ENCODE results near the gene SH3BP2. TPM values are rescaled to one million over a fixed set of nuclear protein-coding genes. Genes with fewer than 3 reads are reported as not detected.

SH3BP2 gene
- total RNA-seq, 1 experiment from 2014 or later = 17.4 TPM

- BruUV-seq (replicated peaks) = no TSS peak
- H3K9me3 ChIP-seq (ENCODE audit: low read length) = no peaks in the 10 kb centered on the region
- intact Hi-C loops (cut with micrococcal nuclease) = loop anchor here (10.0 kb wide), 2 partner anchors 55 to 85 kb away; no protein-coding TSS in a partner anchor
- no peak overlapping the region for H3K27ac ChIP-seq (ENCODE audit: low read length)
- H3K36me3 ChIP-seq (ENCODE audit: low read depth, low read length) = peaks cover 3% of the 10 kb centered on the region; the same call in 1 of the 2 replicates
- H3F3A ChIP-seq (ENCODE audit: low read length, unreplicated experiment) = no peaks in the 10 kb centered on the region
- H2AFZ ChIP-seq (ENCODE audit: low read length) = no peak overlapping the region
- DNase-seq = no peak
- H3K4me3 ChIP-seq (ENCODE audit: low read length) = no peak overlapping the region
- H3K4me1 ChIP-seq (ENCODE audit: insufficient read depth, low read length) = peaks cover 9% of the 10 kb centered on the region; the same call in 1 of the 2 replicates
- TF ChIP-seq CTCF (conservative IDR thresholded peaks at IDR 0.05; ENCODE audit: low read depth, low read length) = no peak
- no peak for TF ChIP-seq EZH2 (IDR thresholded peaks at IDR 0.05; ENCODE audit: low read length, unreplicated experiment)
- no peak for TF ChIP-seq EZH2phosphoT487 (IDR thresholded peaks at IDR 0.05; ENCODE audit: borderline replicate concordance, low read length)
- POLR2A ChIA-PET (ENCODE audit: unreplicated experiment) = no interaction called here
- no peak for ATAC-seq
- H3K9ac ChIP-seq (ENCODE audit: low read length) = no peak overlapping the region
- H4K20me1 ChIP-seq (ENCODE audit: low read length) = peaks cover 10% of the 10 kb centered on the region; the same call in 1 of the 2 replicates
- H3K79me2 ChIP-seq (ENCODE audit: low read length) = peaks cover 82% of the 10 kb centered on the region
- no peak overlapping the region for H3K4me2 ChIP-seq (ENCODE audit: low read length)
- H3K27me3 ChIP-seq (ENCODE audit: low read length) = no peaks in the 10 kb centered on the region
- H3K9me2 ChIP-seq (replicated peaks; ENCODE audit: low read length) = no peaks in the 10 kb centered on the region
- CTCF ChIA-PET = no interaction called here
Observed at GRCh38 chr4:2849267-2850152, 56.6 kb downstream of the SH3BP2 start.

GRCh38 chr4:2850966-2851798 is 58.3 kb downstream of the SH3BP2 start:
- H3K9me2 ChIP-seq (replicated peaks; ENCODE audit: low read length) = no peaks in the 10 kb centered on the region
- peaks cover 7% of the 10 kb centered on the region for H3K36me3 ChIP-seq (ENCODE audit: low read depth, low read length)
- H2AFZ ChIP-seq (ENCODE audit: low read length) = no peak overlapping the region
- ATAC-seq = no peak
- DNase-seq = no peak
- H4K20me1 ChIP-seq (ENCODE audit: low read length) = no peaks in the 10 kb centered on the region
- no peak overlapping the region for H3K27ac ChIP-seq (ENCODE audit: low read length)
- H3F3A ChIP-seq (ENCODE audit: low read length, unreplicated experiment) = no peaks in the 10 kb centered on the region
- H3K9ac ChIP-seq (ENCODE audit: low read length) = no peak overlapping the region
- H3K4me2 ChIP-seq (ENCODE audit: low read length) = no peak overlapping the region
- no peak overlapping the region for H3K4me3 ChIP-seq (ENCODE audit: low read length)
- intact Hi-C loops (cut with micrococcal nuclease) = no loop called here
- no peaks in the 10 kb centered on the region for H3K4me1 ChIP-seq (ENCODE audit: insufficient read depth, low read length)
- TF ChIP-seq EZH2phosphoT487 (IDR thresholded peaks at IDR 0.05; ENCODE audit: borderline replicate concordance, low read length) = no peak
- TF ChIP-seq CTCF (conservative IDR thresholded peaks at IDR 0.05; ENCODE audit: low read depth, low read length) = no peak
- TF ChIP-seq EZH2 (IDR thresholded peaks at IDR 0.05; ENCODE audit: low read length, unreplicated experiment) = no peak
- ChIA-PET POLR2A (ENCODE audit: unreplicated experiment) (no interaction called here), CTCF (no interaction called here)
- H3K9me3 ChIP-seq (ENCODE audit: low read length) = no peaks in the 10 kb centered on the region
- BruUV-seq (replicated peaks) = no TSS peak
- H3K27me3 ChIP-seq (ENCODE audit: low read length) = no peaks in the 10 kb centered on the region
- peaks cover 82% of the 10 kb centered on the region for H3K79me2 ChIP-seq (ENCODE audit: low read length)

Data from PC-3 (cell line).